ENCODE measurements around the gene PDPR. TPM values are rescaled to one million over a fixed set of nuclear protein-coding genes. Genes with fewer than 3 reads are reported as not detected.

Gene PDPR
- total and polyA plus RNA-seq, 2 of the 8 experiments (the other 6 are each of a cell fraction or from before 2014, with no cell fraction given) = 40.2 to 43.1 TPM

- TF ChIP-seq BRCA1 (IDR thresholded peaks at IDR 0.05; ENCODE audit: low read depth, low read length) (no peak), NANOG (IDR thresholded peaks at IDR 0.05; ENCODE audit: insufficient read depth, low read depth, low read length, poor library complexity, severe bottlenecking) (no peak), ASH2L (IDR thresholded peaks at IDR 0.05; ENCODE audit: low read length) (no peak), YY1 (IDR thresholded peaks at IDR 0.05; ENCODE audit: low read depth, low read length) (no peak)
Observed at GRCh38 chr16:70162041-70162451, 47.9 kb downstream of the PDPR start (continued).
